ENCODE data around the gene SCAF8.

DNA sequence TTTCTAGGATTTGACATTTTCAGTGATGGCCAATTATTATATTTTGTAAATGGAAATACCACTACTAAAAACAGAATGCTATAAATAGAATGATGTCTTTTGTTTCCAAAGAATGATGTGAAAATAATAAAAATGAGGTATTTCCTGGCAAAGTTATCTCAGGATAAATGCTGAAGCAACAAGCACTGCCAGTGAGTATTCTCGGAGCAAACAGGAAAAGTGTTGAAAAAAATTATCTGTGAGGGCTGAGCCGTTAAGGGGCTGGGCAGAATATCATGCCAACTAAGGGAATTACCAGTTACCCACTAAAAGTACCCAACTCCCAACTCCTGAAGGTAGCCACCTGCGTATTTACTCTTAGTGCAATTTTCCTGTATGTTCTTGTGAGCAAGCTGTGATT, 23.6 kb upstream of the SCAF8 start:
- TF ChIP-seq, protein P1, sequence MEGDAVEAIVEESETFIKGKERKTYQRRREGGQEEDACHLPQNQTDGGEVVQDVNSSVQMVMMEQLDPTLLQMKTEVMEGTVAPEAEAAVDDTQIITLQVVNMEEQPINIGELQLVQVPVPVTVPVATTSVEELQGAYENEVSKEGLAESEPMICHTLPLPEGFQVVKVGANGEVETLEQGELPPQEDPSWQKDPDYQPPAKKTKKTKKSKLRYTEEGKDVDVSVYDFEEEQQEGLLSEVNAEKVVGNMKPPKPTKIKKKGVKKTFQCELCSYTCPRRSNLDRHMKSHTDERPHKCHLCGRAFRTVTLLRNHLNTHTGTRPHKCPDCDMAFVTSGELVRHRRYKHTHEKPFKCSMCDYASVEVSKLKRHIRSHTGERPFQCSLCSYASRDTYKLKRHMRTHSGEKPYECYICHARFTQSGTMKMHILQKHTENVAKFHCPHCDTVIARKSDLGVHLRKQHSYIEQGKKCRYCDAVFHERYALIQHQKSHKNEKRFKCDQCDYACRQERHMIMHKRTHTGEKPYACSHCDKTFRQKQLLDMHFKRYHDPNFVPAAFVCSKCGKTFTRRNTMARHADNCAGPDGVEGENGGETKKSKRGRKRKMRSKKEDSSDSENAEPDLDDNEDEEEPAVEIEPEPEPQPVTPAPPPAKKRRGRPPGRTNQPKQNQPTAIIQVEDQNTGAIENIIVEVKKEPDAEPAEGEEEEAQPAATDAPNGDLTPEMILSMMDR (conservative IDR thresholded peaks at IDR 0.05; ENCODE audit: low read depth, low read length) = no peak
- TF ChIP-seq RAD21 (IDR thresholded peaks at IDR 0.05; ENCODE audit: low read length) = no peak
- no peak for TF ChIP-seq CHD1 (IDR thresholded peaks at IDR 0.05; ENCODE audit: low read depth, low read length)
- TF ChIP-seq POLR2A (IDR thresholded peaks at IDR 0.05; ENCODE audit: low read depth, low read length) = no peak
- TF ChIP-seq, protein P2, sequence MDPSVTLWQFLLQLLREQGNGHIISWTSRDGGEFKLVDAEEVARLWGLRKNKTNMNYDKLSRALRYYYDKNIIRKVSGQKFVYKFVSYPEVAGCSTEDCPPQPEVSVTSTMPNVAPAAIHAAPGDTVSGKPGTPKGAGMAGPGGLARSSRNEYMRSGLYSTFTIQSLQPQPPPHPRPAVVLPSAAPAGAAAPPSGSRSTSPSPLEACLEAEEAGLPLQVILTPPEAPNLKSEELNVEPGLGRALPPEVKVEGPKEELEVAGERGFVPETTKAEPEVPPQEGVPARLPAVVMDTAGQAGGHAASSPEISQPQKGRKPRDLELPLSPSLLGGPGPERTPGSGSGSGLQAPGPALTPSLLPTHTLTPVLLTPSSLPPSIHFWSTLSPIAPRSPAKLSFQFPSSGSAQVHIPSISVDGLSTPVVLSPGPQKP (IDR thresholded peaks at IDR 0.05; ENCODE audit: borderline replicate concordance, low read depth, low read length) = no peak
